Keratinocyte (primary cell): Measurements from ENCODE around the gene TMCC2.

ENCODE experiments used
- CTCF ChIP-seq, 3 experiments: IDR thresholded peaks in 1 of 3; conservative IDR thresholded peaks in 1 of 3; optimal IDR thresholded peaks in 1 of 3; 2 replicates in 2 of 3; 3 replicates in 1 of 3; pipeline versions ENCODE3 to v1.5.1; 2011; ENCODE audit warnings: low read length in 3 of 3, mild to moderate bottlenecking in 3 of 3, moderate library complexity in 2 of 3, control low read depth in 1 of 3, inconsistent platforms in 1 of 3; ENCODE audit not compliant: insufficient read depth in 2 of 3; ENCODE audit errors: extremely low read depth in 1 of 3
- EZH2 ChIP-seq: IDR thresholded peaks from one replicate; pipeline ENCODE4 v1.6.1; 2012; ENCODE audit warnings: inconsistent platforms, mild to moderate bottlenecking, low read length, moderate library complexity

GRCh38 chr1:205274041-205274691 is 46.4 kb downstream of the TMCC2 start:
- TF ChIP-seq CTCF (optimal IDR thresholded peaks at IDR 0.05 in 1 of 3, IDR thresholded peaks at IDR 0.05 in 1 of 3, conservative IDR thresholded peaks at IDR 0.05 in 1 of 3; ENCODE audit: extremely low read depth in 1 of 3, insufficient read depth in 2 of 3, low read length in 3 of 3): no peak
- TF ChIP-seq EZH2: no peak
